ENCODE measurements around the gene FBXO7.

The FBXO7 gene

GRCh38 chr22:32517488-32517887 lies 42.9 kb downstream of the FBXO7 start:
- no peak for DNase-seq (ENCODE audit: low read depth)
- no peak overlapping the region for H3K4me3 ChIP-seq (ENCODE audit: low read length)
- TF ChIP-seq, protein P1, sequence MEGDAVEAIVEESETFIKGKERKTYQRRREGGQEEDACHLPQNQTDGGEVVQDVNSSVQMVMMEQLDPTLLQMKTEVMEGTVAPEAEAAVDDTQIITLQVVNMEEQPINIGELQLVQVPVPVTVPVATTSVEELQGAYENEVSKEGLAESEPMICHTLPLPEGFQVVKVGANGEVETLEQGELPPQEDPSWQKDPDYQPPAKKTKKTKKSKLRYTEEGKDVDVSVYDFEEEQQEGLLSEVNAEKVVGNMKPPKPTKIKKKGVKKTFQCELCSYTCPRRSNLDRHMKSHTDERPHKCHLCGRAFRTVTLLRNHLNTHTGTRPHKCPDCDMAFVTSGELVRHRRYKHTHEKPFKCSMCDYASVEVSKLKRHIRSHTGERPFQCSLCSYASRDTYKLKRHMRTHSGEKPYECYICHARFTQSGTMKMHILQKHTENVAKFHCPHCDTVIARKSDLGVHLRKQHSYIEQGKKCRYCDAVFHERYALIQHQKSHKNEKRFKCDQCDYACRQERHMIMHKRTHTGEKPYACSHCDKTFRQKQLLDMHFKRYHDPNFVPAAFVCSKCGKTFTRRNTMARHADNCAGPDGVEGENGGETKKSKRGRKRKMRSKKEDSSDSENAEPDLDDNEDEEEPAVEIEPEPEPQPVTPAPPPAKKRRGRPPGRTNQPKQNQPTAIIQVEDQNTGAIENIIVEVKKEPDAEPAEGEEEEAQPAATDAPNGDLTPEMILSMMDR (conservative IDR thresholded peaks at IDR 0.05; ENCODE audit: low read length) = no peak

- no peak for DNase-seq (ENCODE audit: low read depth)
- no peak overlapping the region for H3K4me3 ChIP-seq (ENCODE audit: low read length)
- TF ChIP-seq, protein P1 (conservative IDR thresholded peaks at IDR 0.05; ENCODE audit: low read length) = no peak
These were observed 43.3 kb downstream of the FBXO7 start for GRCh38 chr22:32517921-32518320.

DNA sequence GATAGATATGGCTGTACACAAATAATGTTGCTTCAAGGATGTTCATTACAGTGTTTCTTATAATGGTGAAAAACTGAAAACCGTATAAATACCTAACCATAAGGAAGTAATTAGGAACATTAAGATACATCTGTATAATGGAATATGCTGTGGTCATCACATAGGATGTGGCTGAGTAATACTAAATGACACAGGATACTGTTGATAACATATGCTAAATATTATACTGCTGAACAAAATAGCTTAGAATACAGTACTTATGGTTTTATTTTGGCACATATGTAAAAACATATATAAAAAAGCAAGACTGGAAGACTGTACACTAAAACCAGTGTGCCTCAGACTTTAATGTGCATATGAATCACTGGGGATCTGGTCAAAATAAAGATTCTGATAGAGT lies 43.8 kb downstream of the FBXO7 start:
- TF ChIP-seq, protein P1 (conservative IDR thresholded peaks at IDR 0.05; ENCODE audit: low read length) = no peak
- H3K4me3 ChIP-seq (ENCODE audit: low read length) = no peak overlapping the region

DNA sequence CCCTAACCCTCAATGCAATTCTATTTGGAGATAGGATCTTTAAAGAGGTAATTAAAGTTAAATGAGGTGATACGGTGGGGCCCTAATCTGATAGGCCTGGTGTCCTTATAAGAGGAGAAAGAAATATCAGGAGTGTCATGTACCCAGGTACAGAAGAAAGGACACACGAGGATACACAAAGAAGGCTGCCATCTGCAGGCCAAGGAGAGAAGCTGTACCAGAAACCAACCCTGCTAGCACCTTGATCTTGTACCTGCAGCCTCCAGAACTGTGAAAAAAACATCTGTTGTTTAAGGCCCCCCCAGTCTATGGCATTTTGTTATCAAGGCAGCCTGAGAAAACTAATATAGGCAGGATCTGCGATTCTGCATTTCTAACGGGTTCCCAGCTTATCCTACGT lies 44.2 kb downstream of the FBXO7 start:
- no peak for DNase-seq (ENCODE audit: low read depth)
- H3K4me3 ChIP-seq (ENCODE audit: low read length) = no peak overlapping the region
- TF ChIP-seq, protein P1 (conservative IDR thresholded peaks at IDR 0.05; ENCODE audit: low read length) = peak; percentile 13; the same call in 1 of the 2 replicates

More for the DNA sequence above, 43.8 kb downstream of the FBXO7 start:
- DNase-seq (ENCODE audit: low read depth) = no peak

GRCh38 chr22:32520612-32521011 lies 46.0 kb downstream of the FBXO7 start:
- TF ChIP-seq, protein P1 (conservative IDR thresholded peaks at IDR 0.05; ENCODE audit: low read length) = no peak
- H3K4me3 ChIP-seq (ENCODE audit: low read length) = no peak overlapping the region
- no peak for DNase-seq (ENCODE audit: low read depth)

DNA sequence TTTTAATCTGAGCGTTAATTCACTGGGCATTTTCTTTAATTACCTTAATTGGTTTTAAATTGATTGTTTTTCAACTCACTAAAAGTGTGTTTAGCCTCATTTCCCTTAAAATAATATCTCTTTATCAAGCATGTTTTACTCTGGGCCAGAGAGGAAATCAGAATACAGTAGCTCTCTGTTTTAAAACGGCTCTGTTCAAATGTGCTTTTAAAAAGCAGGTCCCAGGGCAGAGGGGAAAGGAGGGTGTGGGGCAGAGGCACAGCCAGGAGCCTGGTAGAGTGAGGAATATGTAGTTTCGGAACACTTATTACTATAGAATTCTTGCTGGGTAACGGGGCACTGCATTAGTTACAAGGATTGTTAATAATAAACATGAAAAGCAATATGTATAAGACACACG lies 47.6 kb downstream of the FBXO7 start:
- no peak for DNase-seq (ENCODE audit: low read depth)
- TF ChIP-seq, protein P1 (conservative IDR thresholded peaks at IDR 0.05; ENCODE audit: low read length) = no peak
- no peak overlapping the region for H3K4me3 ChIP-seq (ENCODE audit: low read length)

- DNase-seq (ENCODE audit: low read depth) = no peak
- TF ChIP-seq, protein P1 (conservative IDR thresholded peaks at IDR 0.05; ENCODE audit: low read length) = no peak
These were observed 53.1 kb downstream of the FBXO7 start for GRCh38 chr22:32527756-32528155.

More at GRCh38 chr22:32527756-32528155, 53.1 kb downstream of the FBXO7 start:
- H3K4me3 ChIP-seq (ENCODE audit: low read length) = no peak overlapping the region

Measured in AG10803 (cell line).